ENCODE data around the gene PRKAG1.

DNA sequence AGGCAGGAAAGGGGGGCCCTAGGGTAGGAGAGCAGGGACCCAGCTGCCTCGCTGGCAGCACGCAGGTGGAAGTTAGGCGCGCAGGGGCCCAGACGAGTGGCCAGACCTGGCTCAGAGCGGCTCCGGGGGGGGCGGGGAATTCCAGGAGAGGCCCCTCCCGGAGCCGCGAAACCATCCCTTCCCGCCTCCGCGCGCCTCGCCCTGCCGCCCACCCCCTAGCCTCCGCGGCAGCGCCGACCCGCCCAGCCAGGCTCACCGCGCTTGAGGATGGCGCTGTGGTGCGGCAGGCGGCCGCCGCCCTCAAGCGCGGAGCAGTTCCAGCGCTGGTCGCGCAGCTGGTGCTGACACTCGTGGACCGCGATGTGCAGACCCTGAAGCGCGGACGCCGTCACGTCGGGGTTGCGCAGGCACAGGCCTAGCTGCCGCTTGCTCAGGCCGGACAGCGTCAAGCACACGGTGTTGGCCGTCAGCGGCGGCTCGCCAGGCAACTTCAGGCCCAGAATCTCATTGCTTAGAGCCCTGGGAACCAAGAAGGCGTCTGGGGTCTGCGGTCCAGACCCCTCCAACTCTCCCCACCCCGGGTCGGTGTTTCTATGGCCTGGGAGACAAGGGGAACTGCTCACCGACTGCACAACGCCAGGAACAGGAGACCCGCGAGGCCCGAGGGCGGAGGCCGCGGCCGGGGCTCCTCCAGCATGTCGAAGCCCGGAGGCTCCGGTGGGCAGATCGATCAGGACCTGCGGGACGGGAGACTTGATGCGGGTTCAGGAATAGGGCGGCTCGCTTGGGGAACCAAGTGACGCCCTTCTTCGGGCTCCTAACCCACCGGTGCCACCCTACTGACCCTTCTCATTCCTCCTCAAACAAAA, 48.5 kb downstream of the PRKAG1 start:
- TF ChIP-seq CEBPB (IDR thresholded peaks at IDR 0.05) (no peak), CHD2 (IDR thresholded peaks at IDR 0.05; ENCODE audit: low read length, partially characterized antibody) (no peak), POLR2A (IDR thresholded peaks at IDR 0.05; ENCODE audit: low read length) (no peak), ESRRA (IDR thresholded peaks at IDR 0.05; ENCODE audit: borderline replicate concordance, low read length) (no peak), KDM1A (IDR thresholded peaks at IDR 0.05; ENCODE audit: low read depth) (no peak), EP300 (IDR thresholded peaks at IDR 0.05) (no peak)
- TF ChIP-seq, protein P1, sequence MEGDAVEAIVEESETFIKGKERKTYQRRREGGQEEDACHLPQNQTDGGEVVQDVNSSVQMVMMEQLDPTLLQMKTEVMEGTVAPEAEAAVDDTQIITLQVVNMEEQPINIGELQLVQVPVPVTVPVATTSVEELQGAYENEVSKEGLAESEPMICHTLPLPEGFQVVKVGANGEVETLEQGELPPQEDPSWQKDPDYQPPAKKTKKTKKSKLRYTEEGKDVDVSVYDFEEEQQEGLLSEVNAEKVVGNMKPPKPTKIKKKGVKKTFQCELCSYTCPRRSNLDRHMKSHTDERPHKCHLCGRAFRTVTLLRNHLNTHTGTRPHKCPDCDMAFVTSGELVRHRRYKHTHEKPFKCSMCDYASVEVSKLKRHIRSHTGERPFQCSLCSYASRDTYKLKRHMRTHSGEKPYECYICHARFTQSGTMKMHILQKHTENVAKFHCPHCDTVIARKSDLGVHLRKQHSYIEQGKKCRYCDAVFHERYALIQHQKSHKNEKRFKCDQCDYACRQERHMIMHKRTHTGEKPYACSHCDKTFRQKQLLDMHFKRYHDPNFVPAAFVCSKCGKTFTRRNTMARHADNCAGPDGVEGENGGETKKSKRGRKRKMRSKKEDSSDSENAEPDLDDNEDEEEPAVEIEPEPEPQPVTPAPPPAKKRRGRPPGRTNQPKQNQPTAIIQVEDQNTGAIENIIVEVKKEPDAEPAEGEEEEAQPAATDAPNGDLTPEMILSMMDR (IDR thresholded peaks at IDR 0.05): no peak

Data from A549 (cell line).